ENCODE measurements around the gene UBR1.

The UBR1 gene

GRCh38 chr15:43107751-43108150 lies 1.9 kb upstream of the UBR1 start:
- DNase-seq (ENCODE audit: low read depth, low spot score), result no peak

DNA sequence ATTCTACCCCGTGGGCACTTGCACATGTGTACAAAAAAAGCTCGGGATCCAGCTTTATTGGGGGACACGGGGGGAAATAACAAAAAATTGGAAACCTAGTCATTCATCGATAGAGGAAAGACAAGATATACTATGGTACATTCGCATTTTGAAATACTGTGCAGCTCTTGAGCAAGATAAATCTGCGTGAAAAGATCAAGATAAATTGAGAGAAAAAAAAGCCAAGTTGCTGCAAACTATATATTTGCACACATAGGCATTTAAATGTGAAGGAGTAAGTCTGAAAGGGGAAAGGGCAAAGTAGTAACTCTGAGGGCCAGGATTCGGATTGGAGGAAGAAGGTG lies 620 bp upstream of the UBR1 start:
- DNase-seq (ENCODE audit: low read depth, low spot score), result no peak

DNA sequence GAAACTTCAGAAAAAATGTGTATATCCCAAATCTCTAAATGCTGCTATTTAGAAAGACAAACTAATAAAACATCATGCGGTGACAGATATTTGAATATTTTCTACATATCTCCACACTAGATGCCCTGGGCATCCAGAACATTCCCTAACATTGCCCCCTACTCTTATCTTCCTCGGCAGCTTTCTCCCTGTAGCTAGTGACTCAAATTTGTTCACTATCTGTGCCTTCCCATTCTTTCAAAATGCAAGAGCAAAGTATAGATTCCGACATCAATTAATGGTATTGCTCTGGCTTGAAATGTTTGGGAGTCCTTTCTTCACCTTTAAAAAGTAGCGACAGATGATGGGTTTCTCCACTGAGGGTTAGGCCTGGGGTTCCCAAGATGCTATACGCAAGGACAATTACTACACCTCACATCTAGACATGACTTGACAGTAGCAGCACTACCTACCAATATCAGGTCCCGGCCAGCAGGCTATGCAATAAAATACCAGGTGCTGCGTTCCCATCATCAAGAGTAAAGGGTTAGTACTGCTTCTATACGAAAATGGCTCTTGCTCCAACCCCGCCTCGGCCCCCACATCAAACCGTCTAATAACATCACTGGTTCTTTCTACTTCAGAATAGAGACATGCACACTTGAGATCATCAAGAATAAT lies 631 bp downstream of the UBR1 start:
- DNase-seq (ENCODE audit: low read depth, low spot score), result no peak

- no peak for DNase-seq (ENCODE audit: low read depth, low spot score)
Observed at GRCh38 chr15:43104426-43104825, 1.4 kb downstream of the UBR1 start.

DNA sequence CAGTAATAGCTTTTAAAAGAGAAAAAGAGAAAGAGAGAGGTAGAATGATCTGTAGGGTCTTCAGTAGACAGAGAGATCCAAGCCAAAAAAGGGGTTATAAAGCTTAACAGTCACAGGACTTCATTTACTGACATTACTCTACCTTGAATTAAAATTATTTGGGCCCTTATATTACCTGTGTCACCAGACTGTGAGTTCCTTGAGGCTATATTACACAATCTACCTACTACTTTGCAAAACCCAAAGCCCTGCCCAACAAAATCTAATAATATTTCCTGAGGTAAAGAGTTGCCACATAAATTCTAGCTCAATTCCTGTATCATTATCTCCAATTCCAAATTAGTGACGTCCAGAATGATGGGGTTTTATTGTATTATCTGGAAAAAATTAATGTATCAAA lies 1.9 kb downstream of the UBR1 start:
- DNase-seq (ENCODE audit: low read depth, low spot score), result no peak

GRCh38 chr15:43102187-43102586 lies 3.7 kb downstream of the UBR1 start:
- no peak for DNase-seq (ENCODE audit: low read depth, low spot score)

GRCh38 chr15:43100971-43101370 lies 4.9 kb downstream of the UBR1 start:
- DNase-seq (ENCODE audit: low read depth, low spot score), result no peak

DNA sequence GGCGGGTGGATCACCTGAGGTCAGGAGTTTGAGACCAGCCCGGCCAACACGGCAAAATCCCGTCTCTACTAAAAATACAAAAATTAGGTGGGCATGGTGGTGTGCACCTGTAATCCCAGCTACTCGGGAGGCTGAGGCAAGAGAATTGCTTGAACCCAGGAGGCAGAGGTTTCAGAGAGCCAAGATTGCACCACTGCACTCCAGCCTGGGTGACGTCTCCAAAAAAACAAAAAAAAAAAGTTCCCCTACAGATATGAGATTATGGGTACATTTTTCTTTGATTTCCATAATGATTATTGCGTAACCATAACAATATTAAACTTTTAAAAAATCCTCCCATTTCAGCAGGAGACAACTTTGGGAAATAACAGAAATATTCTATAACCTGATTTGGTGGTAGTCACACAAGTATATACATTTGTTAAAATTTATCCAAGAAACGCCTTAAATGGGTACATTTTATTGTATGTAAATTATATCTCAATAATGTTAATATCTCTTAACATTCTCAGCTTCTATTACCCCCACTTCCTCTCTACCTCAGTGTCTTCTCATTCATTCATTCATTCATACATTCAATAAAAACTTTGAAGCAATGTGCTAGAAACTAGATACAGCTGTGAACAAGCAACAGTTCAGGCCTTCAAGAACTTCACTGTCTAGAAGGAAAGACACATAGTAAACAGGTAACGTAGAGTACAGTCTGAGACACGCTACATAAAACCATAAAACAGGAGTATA lies 6.6 kb downstream of the UBR1 start:
- no peak for DNase-seq (ENCODE audit: low read depth, low spot score)

DNA sequence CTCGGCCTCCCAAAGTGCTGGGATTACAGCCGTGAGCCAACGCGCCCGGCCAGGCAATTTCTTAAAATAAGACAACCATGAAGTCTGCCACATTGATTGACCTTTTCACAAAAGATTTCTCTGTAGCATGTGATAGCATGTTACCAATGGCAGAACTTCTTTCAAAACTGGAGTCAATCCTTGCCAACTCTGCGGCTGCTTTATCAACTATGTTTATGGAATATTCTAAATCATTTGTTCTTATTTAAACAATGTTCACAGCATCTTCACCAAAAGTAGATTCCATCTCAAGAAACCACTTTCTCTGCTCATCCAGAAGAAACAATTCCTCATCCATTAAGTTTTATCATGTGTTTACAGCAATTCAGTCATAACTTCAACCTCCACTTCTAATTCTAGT lies 9.4 kb downstream of the UBR1 start:
- no peak for DNase-seq (ENCODE audit: low read depth, low spot score)

DNA sequence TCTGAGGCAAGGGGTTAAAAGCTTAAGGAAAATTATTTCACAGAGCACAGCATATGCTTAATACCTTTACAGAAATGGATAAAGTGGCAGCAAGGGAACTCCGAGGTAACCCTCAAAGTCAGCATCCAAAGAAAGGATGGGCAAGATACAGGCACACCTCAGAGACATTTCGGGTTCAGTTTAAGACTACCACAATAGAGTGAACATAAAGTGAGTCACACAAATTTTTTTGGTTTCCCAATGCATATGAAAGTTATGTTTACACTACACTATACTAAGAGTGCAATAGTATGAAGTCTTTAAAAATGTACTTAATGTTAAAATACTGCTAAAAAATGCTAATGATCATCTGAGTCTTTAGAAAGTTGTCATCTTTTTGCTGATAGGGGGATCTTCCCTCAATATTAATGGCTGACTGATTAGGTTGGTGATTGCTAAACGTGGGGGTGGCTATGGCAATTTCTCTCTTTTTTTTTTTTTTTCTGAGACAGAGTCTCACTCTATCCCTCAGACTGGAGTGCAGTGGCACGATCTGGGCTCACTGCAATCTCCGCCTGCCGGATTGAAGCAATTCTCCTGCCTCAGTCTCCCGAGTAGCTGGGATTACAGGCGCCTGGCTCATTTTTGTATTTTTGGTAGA lies 10.0 kb downstream of the UBR1 start:
- no peak for DNase-seq (ENCODE audit: low read depth, low spot score)

- no peak for DNase-seq (ENCODE audit: low read depth, low spot score)
Observed at GRCh38 chr15:43095243-43095642, 10.6 kb downstream of the UBR1 start.

DNA sequence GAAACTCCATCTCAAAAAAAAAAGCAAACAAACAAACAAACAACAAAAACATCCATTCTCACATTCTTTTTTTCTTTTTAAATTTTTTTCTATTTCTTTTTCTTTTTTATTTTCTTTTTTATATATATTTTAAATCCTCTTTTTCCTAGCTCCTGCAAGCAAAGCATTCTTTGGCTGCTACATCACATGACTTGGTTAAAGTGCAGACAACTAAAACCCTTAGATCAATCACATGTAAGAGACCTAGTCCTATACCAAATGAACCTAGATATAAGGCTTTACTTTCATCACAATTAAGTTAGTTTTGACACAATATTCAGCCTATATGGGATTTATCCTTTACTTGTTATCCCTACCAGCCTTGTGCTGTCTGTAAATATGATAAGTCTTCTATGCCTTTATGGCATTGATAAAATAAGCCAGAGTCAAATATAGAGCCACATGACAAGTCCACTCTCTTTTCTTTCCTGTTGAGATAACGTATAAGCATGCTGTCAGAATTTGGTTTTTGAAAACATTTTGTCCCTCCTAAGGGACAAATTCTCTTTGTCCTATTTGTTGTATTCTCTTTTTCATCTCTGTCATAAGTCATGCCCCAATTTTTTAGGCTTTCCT lies 11.3 kb downstream of the UBR1 start:
- DNase-seq (ENCODE audit: low read depth, low spot score), result no peak

GRCh38 chr15:43093026-43093425 lies 12.8 kb downstream of the UBR1 start:
- no peak for DNase-seq (ENCODE audit: low read depth, low spot score)

GRCh38 chr15:43091859-43092258 lies 14.0 kb downstream of the UBR1 start:
- no peak for DNase-seq (ENCODE audit: low read depth, low spot score)

DNA sequence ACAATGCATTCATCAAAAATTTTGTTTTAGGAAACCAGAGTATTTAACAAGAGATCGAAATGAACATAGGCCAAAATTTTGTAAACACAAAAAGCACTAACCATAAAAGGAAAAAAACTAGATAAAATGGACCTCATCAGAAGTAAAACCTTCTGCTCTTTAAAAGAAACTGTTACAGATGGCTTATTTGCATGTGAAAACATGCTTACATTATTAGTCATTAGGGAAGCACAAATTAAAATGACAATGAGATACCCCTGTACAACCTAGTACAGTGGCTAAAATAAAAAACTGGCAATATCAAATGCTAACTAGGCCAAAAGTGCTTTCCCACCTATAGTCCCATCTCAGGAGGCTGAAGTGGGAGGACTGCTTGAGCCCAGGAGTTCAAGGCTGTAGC lies 19.3 kb downstream of the UBR1 start:
- DNase-seq (ENCODE audit: low read depth, low spot score), result no peak

- DNase-seq (ENCODE audit: low read depth, low spot score), result no peak
Observed at GRCh38 chr15:43085921-43086320, 19.9 kb downstream of the UBR1 start.

DNA sequence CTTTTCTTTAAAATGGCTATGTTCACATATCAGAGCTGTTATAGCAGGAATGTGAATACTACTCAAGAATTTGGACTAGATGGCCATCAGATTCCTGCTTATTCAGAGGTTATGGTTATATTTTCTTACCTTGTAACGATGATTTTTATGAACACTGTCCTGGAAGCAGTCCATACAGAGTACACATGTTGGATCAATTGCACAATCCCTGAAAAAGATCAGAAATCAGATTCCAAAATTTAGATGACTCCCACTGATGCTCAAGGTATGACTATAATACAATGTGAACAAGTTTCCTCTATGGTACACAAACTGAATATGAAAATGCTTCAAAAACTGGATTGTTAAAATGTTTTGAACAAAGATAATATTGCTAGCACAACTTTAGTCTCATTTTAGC lies 23.3 kb downstream of the UBR1 start:
- DNase-seq (ENCODE audit: low read depth, low spot score), result no peak

GRCh38 chr15:43081283-43081682 lies 24.6 kb downstream of the UBR1 start:
- no peak for DNase-seq (ENCODE audit: low read depth, low spot score)

DNA sequence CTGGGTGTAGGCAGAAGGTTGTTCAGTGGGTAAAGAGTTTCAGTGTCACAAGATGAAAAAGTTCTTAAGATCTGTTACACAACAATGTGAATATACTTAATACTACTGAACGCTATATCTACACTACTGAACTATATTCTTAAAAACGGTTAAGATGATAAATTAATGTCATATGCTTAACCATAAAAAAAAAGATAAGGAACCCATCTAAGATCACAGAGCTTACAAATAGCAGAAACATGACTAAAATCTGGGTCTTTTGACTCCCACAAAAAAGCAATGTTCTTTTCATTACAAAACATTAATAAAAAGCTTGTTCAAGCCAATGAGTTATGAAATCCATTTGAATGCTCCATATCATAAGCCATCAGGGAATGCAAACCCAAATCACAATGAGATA lies 34.4 kb downstream of the UBR1 start:
- DNase-seq (ENCODE audit: low read depth, low spot score), result no peak

DNA sequence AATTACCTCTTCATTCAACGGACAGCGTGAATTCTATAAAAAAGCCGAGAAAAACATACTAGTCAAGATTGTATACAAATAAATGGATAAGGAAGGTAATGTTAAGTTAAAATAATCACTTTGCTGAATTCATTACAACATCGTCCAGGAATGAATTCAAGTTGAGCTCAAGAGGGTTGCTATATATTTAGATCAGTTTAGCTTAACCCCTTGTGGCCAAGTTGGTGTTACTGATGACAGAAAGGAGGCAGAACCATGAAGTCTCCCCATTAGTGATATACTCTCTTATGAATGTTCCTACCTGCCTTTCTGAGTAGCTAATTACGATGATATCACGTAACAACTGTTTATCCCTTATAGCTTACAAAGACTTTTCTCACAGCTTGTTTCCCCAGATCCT lies 34.9 kb downstream of the UBR1 start:
- DNase-seq (ENCODE audit: low read depth, low spot score), result no peak

- no peak for DNase-seq (ENCODE audit: low read depth, low spot score)
Observed at GRCh38 chr15:43070249-43070648, 35.6 kb downstream of the UBR1 start.

- DNase-seq (ENCODE audit: low read depth, low spot score), result no peak
Observed at GRCh38 chr15:43067717-43068461, 37.9 kb downstream of the UBR1 start.
